ENCODE results near the gene LMBRD2.

The LMBRD2 gene

DNA sequence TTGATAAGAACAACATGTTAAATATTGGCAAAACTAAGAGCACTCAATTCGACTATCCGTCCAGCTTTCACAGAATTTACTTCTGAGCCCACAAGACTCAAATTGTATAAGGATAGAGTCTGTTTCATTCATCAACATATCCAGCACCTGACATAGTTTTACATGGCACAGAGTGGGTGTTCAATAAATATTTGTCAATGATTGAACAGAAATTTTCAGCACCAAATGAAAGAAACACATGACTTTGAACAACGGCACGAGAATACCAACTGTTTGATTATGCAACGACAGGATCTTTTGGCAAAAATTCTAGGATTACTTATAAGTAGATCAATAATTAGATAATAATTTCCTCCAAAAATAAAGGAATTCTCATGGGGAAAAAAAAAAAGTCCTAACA, 42.1 kb upstream of the LMBRD2 start:
- TF ChIP-seq POLR2AphosphoS5 (IDR thresholded peaks at IDR 0.05; ENCODE audit: low read depth, low read length) (no peak), FOXP2 (optimal IDR thresholded peaks at IDR 0.05; ENCODE audit: borderline replicate concordance, extremely low read depth, extremely low read length, insufficient read depth) (no peak), TAF1 (IDR thresholded peaks at IDR 0.05; ENCODE audit: borderline replicate concordance, insufficient read depth, low read length) (no peak), SIN3A (IDR thresholded peaks at IDR 0.05; ENCODE audit: borderline replicate concordance, insufficient read depth, low read length) (no peak)
- TF ChIP-seq, protein P1, sequence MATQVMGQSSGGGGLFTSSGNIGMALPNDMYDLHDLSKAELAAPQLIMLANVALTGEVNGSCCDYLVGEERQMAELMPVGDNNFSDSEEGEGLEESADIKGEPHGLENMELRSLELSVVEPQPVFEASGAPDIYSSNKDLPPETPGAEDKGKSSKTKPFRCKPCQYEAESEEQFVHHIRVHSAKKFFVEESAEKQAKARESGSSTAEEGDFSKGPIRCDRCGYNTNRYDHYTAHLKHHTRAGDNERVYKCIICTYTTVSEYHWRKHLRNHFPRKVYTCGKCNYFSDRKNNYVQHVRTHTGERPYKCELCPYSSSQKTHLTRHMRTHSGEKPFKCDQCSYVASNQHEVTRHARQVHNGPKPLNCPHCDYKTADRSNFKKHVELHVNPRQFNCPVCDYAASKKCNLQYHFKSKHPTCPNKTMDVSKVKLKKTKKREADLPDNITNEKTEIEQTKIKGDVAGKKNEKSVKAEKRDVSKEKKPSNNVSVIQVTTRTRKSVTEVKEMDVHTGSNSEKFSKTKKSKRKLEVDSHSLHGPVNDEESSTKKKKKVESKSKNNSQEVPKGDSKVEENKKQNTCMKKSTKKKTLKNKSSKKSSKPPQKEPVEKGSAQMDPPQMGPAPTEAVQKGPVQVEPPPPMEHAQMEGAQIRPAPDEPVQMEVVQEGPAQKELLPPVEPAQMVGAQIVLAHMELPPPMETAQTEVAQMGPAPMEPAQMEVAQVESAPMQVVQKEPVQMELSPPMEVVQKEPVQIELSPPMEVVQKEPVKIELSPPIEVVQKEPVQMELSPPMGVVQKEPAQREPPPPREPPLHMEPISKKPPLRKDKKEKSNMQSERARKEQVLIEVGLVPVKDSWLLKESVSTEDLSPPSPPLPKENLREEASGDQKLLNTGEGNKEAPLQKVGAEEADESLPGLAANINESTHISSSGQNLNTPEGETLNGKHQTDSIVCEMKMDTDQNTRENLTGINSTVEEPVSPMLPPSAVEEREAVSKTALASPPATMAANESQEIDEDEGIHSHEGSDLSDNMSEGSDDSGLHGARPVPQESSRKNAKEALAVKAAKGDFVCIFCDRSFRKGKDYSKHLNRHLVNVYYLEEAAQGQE (IDR thresholded peaks at IDR 0.05; ENCODE audit: insufficient read depth in 1 of 2, low read depth in 2 of 2, low read length in 2 of 2), result no peak

DNA sequence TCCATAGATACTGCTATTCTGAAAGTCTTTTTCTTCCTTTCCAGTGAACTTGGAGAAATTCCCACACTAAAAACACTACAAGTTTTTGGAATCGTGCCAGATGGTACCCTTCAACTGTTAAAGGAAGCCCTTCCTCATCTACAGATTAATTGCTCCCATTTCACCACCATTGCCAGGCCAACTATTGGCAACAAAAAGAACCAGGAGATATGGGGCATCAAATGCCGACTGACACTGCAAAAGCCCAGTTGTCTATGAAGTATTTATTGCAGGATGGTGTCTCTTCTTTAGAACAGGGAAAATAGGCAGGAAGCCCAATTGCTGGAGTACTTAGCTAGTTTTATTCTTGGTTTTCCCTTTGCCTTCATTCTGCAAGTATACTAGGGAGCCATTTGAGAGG, 30.1 kb upstream of the LMBRD2 start:
- TF ChIP-seq SIN3A (IDR thresholded peaks at IDR 0.05; ENCODE audit: borderline replicate concordance, insufficient read depth, low read length), result no peak
- no peak for TF ChIP-seq POLR2AphosphoS5 (IDR thresholded peaks at IDR 0.05; ENCODE audit: low read depth, low read length)
- no peak for TF ChIP-seq FOXP2 (optimal IDR thresholded peaks at IDR 0.05; ENCODE audit: borderline replicate concordance, extremely low read depth, extremely low read length, insufficient read depth)
- TF ChIP-seq, protein P1 (IDR thresholded peaks at IDR 0.05; ENCODE audit: insufficient read depth in 1 of 2, low read depth in 2 of 2, low read length in 2 of 2), result no peak
- no peak for TF ChIP-seq TAF1 (IDR thresholded peaks at IDR 0.05; ENCODE audit: borderline replicate concordance, insufficient read depth, low read length)

DNA sequence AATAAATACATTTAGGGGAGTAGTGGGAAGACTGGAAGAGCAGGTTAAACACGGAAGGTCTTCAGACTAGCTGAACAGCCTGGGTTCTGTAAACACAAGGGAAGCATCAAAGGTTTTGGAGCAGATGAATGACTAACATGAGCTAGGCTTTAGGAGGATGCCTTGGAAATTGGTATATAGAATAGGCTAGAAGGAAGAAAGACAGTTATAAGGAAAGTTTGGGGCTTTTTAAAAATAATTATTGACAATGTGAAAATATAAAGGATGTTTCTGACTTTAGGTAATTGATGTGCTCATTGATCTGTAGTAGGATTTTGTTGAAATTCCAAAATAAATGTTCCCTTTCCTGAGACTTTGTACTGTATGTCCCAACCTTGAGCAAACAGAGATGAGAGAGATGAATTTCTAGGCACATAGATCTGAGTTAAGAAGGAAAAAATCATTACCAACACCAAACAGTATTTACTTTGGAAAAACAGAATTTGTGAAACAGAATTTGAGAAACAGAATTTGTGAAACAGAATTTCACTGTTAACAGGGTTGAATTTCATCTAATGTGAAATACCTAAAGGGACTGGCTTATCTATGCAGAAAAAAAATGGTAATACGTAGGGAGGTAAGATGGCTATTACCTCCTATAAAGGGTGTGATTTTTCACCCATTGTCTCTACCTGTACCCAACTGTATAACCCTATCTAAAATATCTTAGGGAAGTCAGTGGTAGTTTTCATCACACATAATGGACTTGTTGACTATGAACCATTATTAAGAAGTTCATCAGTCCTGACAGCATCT, 29.1 kb upstream of the LMBRD2 start:
- no peak for TF ChIP-seq POLR2AphosphoS5 (IDR thresholded peaks at IDR 0.05; ENCODE audit: low read depth, low read length)
- no peak for TF ChIP-seq TAF1 (IDR thresholded peaks at IDR 0.05; ENCODE audit: borderline replicate concordance, insufficient read depth, low read length)
- TF ChIP-seq FOXP2 (optimal IDR thresholded peaks at IDR 0.05; ENCODE audit: borderline replicate concordance, extremely low read depth, extremely low read length, insufficient read depth), result no peak
- TF ChIP-seq SIN3A (IDR thresholded peaks at IDR 0.05; ENCODE audit: borderline replicate concordance, insufficient read depth, low read length), result no peak

DNA sequence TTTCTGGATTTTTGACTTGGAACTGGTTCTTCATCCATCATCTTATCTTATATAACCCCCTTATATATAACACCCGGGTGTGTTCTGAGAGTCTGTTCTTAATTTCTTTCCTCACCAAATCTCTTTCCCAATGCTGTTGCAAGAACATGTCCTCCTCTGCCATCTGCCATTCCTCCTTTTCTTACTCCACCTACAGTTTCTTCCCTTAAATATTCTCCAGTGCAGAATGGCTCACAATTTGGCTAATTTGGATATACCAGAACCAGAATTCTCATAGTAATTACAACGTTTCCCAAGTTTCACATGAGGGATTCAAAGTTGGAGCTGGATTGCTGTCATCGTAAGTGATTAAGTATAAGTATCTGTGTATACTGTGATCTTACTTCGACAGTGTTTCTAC, 28.3 kb upstream of the LMBRD2 start:
- TF ChIP-seq, protein P1 (IDR thresholded peaks at IDR 0.05; ENCODE audit: insufficient read depth in 1 of 2, low read depth in 2 of 2, low read length in 2 of 2), result no peak
- no peak for TF ChIP-seq FOXP2 (optimal IDR thresholded peaks at IDR 0.05; ENCODE audit: borderline replicate concordance, extremely low read depth, extremely low read length, insufficient read depth)
- TF ChIP-seq POLR2AphosphoS5 (IDR thresholded peaks at IDR 0.05; ENCODE audit: low read depth, low read length), result no peak
- no peak for TF ChIP-seq SIN3A (IDR thresholded peaks at IDR 0.05; ENCODE audit: borderline replicate concordance, insufficient read depth, low read length)
- no peak for TF ChIP-seq TAF1 (IDR thresholded peaks at IDR 0.05; ENCODE audit: borderline replicate concordance, insufficient read depth, low read length)

DNA sequence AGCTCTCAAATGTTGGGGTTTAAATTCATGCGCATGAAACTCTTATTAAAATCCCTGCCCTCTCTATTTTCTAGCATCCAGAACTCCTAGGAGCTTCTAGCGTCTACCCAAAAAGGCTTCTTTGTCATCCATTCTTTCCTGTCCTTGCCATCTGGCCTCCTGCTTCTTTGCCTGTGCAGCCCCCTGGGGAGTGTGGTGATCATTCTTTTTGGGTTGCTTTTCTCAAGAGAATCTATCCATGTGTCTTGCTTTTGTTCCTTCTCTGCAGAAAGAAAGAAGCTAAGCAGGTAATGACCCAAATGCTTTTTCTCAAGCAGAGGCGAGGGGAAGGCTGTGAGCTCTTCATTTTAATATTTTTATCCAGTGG, 26.8 kb upstream of the LMBRD2 start:
- TF ChIP-seq, protein P1 (IDR thresholded peaks at IDR 0.05; ENCODE audit: insufficient read depth in 1 of 2, low read depth in 2 of 2, low read length in 2 of 2), result no peak
- no peak for TF ChIP-seq FOXP2 (optimal IDR thresholded peaks at IDR 0.05; ENCODE audit: borderline replicate concordance, extremely low read depth, extremely low read length, insufficient read depth)

Measured in PFSK-1 (cell line).